Measurements from ENCODE around the gene ITGA1. TPM values are rescaled to one million over a fixed set of nuclear protein-coding genes. Genes with fewer than 3 reads are reported as not detected.
A peak's percentile ranks its signal among the peaks of the same experiment; 100 is the strongest.

Gene ITGA1
- total RNA-seq, 1 donor from 2014 or later, result 33.5 TPM

DNA sequence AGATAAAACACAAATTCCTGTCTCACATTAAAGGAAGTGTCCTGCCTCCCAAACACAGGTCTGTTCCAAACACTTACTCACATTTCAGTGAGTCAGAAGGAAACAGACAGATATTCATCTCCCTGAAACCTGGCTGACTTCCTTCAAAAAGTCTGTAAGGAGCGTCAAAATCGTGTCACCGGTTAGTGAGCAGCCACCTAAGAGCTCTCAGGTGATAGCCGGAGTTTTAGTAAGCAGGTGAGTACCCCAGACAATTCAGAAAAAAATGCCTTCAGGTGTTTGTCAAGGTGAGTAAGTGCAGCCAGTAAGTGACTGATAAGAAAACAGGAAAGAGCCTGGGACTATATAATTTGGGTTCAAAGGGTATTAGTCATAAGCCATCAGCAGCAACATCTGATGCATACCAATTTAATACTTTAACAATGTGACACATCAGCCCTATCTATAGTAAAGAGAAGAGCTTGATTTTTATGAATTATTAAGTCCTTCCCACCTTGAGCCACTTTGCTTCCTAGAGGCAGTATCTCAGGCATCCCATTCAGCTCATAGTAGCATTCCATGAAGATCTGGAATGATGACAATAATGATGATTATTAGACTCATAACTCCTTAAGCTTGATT lies 200.1 kb downstream of the ITGA1 start:
- TF ChIP-seq, protein P1, sequence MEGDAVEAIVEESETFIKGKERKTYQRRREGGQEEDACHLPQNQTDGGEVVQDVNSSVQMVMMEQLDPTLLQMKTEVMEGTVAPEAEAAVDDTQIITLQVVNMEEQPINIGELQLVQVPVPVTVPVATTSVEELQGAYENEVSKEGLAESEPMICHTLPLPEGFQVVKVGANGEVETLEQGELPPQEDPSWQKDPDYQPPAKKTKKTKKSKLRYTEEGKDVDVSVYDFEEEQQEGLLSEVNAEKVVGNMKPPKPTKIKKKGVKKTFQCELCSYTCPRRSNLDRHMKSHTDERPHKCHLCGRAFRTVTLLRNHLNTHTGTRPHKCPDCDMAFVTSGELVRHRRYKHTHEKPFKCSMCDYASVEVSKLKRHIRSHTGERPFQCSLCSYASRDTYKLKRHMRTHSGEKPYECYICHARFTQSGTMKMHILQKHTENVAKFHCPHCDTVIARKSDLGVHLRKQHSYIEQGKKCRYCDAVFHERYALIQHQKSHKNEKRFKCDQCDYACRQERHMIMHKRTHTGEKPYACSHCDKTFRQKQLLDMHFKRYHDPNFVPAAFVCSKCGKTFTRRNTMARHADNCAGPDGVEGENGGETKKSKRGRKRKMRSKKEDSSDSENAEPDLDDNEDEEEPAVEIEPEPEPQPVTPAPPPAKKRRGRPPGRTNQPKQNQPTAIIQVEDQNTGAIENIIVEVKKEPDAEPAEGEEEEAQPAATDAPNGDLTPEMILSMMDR (IDR thresholded peaks at IDR 0.05; ENCODE audit: unreplicated experiment), result no peak
- peaks cover 6% of the 10 kb centered on the region for H3K36me3 Mint-ChIP-seq (ENCODE audit: low read depth, unreplicated experiment)
- H3K27ac Mint-ChIP-seq (ENCODE audit: unreplicated experiment), result peak overlapping the region; percentile 70
- H3K4me3 Mint-ChIP-seq (ENCODE audit: unreplicated experiment), result peak overlapping the region; percentile 3
- no peaks in the 10 kb centered on the region for H3K27me3 Mint-ChIP-seq (ENCODE audit: unreplicated experiment)
- no peaks in the 10 kb centered on the region for H3K9me3 Mint-ChIP-seq (ENCODE audit: unreplicated experiment)
- DNase-seq (ENCODE audit: low spot score), result no peak
- peaks cover 53% of the 10 kb centered on the region for H3K4me1 Mint-ChIP-seq (ENCODE audit: unreplicated experiment)

DNA sequence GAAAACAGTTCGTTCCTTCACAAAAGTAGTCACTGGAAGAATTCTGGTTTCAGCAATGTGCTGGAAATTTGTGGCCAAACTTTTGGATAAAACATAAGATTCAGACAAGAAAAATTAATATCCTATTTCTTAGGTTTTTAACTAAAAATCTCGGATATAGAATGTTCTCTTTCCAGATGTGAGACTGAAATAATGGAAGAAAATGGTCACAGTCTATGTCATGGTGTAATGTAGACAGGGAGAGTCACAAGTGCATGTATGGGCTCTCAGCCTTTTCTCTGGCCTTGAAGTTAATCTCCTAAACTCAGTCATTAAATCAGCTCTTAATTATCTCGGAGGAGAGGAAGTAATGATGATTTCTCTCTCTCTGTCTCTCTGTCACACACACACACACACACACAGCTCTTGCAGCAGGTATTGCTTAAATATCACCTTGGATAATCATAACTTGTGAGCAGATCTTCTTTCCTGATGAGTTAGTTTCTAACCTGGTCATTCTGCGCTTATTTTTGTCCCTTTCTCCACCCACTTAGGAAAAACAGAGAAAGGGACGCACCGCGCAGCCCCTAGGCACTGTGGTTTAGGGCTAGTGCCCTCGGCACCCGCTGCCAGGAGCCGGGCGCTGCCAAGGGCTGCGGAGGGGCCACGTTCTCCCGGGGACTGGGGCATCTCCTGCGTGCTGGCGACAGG lies 200.8 kb downstream of the ITGA1 start:
- Mint-ChIP-seq H3K4me1 (ENCODE audit: unreplicated experiment) (peaks cover 55% of the 10 kb centered on the region), H3K27me3 (ENCODE audit: unreplicated experiment) (no peaks in the 10 kb centered on the region), H3K27ac (ENCODE audit: unreplicated experiment) (peak overlapping the region; percentile 58), H3K9me3 (ENCODE audit: unreplicated experiment) (no peaks in the 10 kb centered on the region), H3K4me3 (ENCODE audit: unreplicated experiment) (peak overlapping the region; percentile 85), H3K36me3 (ENCODE audit: low read depth, unreplicated experiment) (peaks cover 6% of the 10 kb centered on the region)
- no peak for DNase-seq (ENCODE audit: low spot score)
- TF ChIP-seq, protein P1 (IDR thresholded peaks at IDR 0.05; ENCODE audit: unreplicated experiment), result no peak

DNA sequence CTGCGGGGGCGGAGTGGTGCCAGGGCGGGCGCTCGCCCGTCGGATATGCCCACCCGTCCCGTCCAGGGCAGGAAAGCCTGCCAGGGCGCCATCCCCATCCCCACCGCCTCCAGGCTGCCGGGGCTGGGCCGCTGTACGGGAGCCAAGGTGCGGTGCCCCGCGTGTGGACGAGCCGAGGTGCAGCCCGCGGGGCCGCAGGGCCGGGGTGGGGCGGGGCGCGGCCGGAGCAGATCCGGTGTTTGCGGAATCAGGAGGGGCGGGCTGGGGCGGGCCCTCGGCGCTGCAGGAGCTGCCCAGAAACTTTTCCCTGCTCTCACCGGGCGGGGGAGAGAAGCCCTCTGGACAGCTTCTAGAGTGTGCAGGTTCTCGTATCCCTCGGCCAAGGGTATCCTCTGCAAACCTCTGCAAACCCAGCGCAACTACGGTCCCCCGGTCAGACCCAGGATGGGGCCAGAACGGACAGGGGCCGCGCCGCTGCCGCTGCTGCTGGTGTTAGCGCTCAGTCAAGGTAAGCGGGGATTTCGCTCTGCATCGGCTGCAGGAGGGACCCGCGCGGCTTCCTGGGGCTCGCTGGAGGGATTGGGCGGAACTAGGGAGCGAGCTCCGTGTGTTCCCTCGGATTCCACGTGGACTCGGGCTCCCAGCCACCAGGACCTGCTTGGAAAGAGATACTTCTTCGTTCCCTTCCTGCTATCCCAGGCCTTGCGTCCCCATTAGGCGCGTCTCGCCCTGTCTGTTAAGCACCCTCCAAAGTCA lies 201.5 kb downstream of the ITGA1 start, which contains the start of gene ITGA2:
Gene ITGA2, plus strand, starts transcription at position 328 of the 756 bp plus-strand sequence. Its CDS starts 117 bp downstream, at position 445.
- peak within 1 kb of the TSS; percentile 85 for H3K4me3 Mint-ChIP-seq (ENCODE audit: unreplicated experiment)
- H3K4me1 Mint-ChIP-seq (ENCODE audit: unreplicated experiment), result peaks cover 47% of the 10 kb centered on the region
- no peaks in the 10 kb centered on the region for H3K9me3 Mint-ChIP-seq (ENCODE audit: unreplicated experiment)
- H3K27me3 Mint-ChIP-seq (ENCODE audit: unreplicated experiment), result no peaks in the 10 kb centered on the region
- DNase-seq (ENCODE audit: low spot score), result peak; percentile 48
- H3K27ac Mint-ChIP-seq (ENCODE audit: unreplicated experiment), result peak within 1 kb of the TSS; percentile 58
- TF ChIP-seq, protein P1 (IDR thresholded peaks at IDR 0.05; ENCODE audit: unreplicated experiment), result no peak
- peaks cover 6% of the 10 kb centered on the region for H3K36me3 Mint-ChIP-seq (ENCODE audit: low read depth, unreplicated experiment)

DNA sequence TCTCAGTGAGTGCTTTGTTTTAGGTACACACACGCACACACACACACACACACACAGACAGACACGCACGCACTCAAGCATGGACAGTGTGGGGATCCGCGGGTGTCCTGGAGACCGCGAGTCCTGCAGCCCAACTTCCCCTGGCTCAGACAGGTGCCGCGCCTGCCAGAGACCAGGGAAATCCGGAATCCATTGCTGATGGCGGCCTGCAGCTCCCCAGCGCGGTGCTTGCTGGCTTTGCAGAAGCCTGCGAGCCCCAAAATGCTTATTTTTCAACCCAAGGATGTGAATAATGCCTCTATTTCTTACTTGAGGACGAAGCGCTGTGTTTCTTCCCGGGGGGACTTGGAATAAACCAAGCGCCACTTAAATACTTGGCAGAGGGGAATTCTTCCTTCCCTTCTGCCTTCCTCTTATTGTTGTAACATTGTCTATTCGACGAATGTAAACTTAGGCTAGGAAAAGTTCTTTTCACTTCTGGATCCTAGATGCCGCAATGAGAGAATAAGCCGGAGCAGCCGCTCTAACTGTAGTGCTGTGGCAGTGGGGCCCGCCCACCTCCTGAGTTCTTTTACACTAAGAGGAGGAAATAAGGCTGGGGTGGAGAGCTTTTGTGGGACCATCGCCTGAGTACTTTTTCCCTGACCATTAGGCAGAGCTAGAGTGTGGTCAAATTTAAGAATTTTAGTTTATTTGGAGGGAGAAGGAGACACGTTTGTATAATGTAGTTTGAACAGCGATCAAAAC lies 202.2 kb downstream of the ITGA1 start:
- DNase-seq (ENCODE audit: low spot score), result peak; percentile 55
- TF ChIP-seq, protein P1 (IDR thresholded peaks at IDR 0.05; ENCODE audit: unreplicated experiment), result no peak
- Mint-ChIP-seq H3K9me3 (ENCODE audit: unreplicated experiment) (no peaks in the 10 kb centered on the region), H3K36me3 (ENCODE audit: low read depth, unreplicated experiment) (peaks cover 6% of the 10 kb centered on the region), H3K4me3 (ENCODE audit: unreplicated experiment) (peak overlapping the region; percentile 83), H3K27me3 (ENCODE audit: unreplicated experiment) (no peaks in the 10 kb centered on the region), H3K27ac (ENCODE audit: unreplicated experiment) (peak overlapping the region; percentile 32), H3K4me1 (ENCODE audit: unreplicated experiment) (peaks cover 47% of the 10 kb centered on the region)
